Upper lobe of left lung (tissue), 4 donors: ENCODE results near the gene ASCL2.

Experiments
- CTCF ChIP-seq, 6 experiments: fragments of 450-650 bp in 4 of 6; fragments of 200-600 bp in 2 of 6; sonication (generic) in 2 of 6; IDR thresholded peaks; one replicate each; pipeline ENCODE4 v1.5.1; 2016 to 2019; ENCODE audit warnings: antibody characterized with exemption in 6 of 6
- EP300 ChIP-seq, 4 donors: sonication (generic); formaldehyde crosslinking; IDR thresholded peaks; one replicate each; pipeline ENCODE4 v1.5.1; 2017; ENCODE audit warnings: antibody characterized with exemption in 4 of 4, control low read depth in 2 of 4
- POLR2A ChIP-seq, 4 donors: fragments of 450-650 bp; IDR thresholded peaks; one replicate each; pipeline ENCODE4 v1.5.1; 2016 to 2017; ENCODE audit warnings: antibody characterized with exemption in 4 of 4, mild to moderate bottlenecking in 2 of 4
- POLR2AphosphoS5 ChIP-seq, 2 donors: sonication (generic); formaldehyde crosslinking; IDR thresholded peaks; one replicate each; pipeline ENCODE4 v1.5.1; 2017; ENCODE audit warnings: antibody characterized with exemption in 2 of 2

DNA sequence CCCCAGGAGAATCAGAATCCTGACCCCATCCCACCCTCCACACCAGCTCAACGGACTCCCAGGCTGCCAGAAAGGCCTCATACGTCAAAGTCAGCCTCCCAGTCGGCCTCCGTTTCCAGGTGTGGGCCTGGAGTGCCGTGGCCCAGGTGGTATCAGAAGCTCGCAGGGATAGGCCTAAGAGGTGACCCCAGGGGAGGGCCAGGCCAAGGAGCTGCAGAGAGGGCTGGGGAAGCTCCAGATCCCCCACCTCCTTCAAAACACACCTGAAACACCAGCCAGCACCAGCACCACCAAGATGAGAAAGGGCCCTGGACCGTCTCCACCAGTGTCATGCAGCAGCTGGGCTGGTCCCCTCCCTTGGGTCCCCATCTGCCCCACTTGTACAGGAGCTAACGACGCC, 20.3 kb downstream of the ASCL2 start:
- no peak for TF ChIP-seq EP300 (IDR thresholded peaks at IDR 0.05)
- TF ChIP-seq POLR2AphosphoS5 (IDR thresholded peaks at IDR 0.05): no peak
- no peak for TF ChIP-seq CTCF (IDR thresholded peaks at IDR 0.05)
- no peak for TF ChIP-seq POLR2A (IDR thresholded peaks at IDR 0.05)
